D721Med (cell line): Measurements from ENCODE around the gene ELF2.
"Not testable (repeated sequence)": the region's sequence is repeated elsewhere in the genome, so short reads cannot be mapped to it uniquely, and the experiment has no call there.

ENCODE experiments used
- DNase-seq: peaks from one replicate; pipeline ENCODE4 v3.0.0; 2011; ENCODE audit warnings: low spot score; ENCODE audit not compliant: insufficient read length
- FAIRE-seq: peaks from 2 replicates; lab custom pipeline; 2011; peaks lifted over from hg19 to GRCh38; lab: Jason Lieb, UNC
- TF ChIP-seq, protein P1 (sequence below): IDR thresholded peaks from 2 replicates; pipeline ENCODE4 v1.5.1; 2012; ENCODE audit warnings: mild to moderate bottlenecking, control low read depth; ENCODE audit not compliant: insufficient read depth; ENCODE audit errors: missing control alignments

ELF2 gene

DNA sequence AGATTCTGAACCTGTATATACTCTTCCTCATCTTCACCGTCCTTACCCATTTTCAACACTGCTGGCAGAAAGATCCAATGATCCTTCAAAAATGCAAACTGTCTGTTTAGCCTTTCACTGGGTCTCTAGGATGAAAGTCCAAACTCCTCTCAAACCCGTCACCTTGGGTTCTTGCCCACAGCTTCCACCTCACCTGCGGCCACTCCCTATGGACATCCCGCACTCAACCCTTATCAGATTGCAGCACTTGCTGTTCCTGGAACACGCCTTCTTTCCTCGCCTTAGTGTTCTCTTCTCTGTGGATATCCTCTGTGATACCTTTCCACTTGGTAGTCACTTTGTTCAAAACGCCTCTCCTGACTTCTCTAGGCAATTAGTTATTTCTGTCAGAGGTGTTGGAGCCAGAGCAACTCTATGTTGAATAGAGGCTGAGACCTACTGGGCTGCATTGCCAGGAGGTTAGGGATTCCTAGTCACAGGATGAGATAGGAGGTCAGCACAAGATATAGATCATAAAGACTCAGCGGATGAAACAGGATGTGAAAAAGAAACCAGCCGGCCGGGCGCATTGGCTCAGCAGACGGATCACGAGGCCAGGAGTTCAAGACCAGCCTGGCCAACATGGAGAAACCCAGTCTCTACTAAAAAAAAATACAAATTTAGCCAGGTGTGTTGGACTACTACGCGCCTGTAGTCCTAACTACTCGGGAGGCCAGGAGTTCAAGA is 165.6 kb downstream of the ELF2 start:
- FAIRE-seq (no peak), DNase-seq (no peak)
- TF ChIP-seq, protein P1, sequence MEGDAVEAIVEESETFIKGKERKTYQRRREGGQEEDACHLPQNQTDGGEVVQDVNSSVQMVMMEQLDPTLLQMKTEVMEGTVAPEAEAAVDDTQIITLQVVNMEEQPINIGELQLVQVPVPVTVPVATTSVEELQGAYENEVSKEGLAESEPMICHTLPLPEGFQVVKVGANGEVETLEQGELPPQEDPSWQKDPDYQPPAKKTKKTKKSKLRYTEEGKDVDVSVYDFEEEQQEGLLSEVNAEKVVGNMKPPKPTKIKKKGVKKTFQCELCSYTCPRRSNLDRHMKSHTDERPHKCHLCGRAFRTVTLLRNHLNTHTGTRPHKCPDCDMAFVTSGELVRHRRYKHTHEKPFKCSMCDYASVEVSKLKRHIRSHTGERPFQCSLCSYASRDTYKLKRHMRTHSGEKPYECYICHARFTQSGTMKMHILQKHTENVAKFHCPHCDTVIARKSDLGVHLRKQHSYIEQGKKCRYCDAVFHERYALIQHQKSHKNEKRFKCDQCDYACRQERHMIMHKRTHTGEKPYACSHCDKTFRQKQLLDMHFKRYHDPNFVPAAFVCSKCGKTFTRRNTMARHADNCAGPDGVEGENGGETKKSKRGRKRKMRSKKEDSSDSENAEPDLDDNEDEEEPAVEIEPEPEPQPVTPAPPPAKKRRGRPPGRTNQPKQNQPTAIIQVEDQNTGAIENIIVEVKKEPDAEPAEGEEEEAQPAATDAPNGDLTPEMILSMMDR, result no peak

DNA sequence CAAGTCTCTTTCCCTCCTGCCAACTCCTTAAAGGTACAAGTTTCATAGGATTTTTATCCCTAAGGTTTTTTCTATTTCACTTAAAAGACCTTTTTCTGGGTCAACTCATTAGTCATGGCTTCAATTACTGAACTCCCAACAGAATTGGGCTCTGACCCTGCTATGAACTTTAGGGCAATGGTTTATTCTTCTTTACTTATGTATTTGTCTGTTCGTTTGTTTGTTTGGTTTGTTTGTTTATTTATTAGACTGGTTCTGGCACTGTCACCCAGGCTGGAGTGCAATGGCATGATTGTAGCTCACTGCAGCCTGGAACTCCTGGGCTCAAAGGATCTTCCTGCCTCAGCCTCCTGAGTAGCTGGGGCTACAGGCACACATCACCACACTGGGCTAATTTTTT is 167.3 kb downstream of the ELF2 start:
- FAIRE-seq (no peak), DNase-seq (no peak)
- TF ChIP-seq, protein P1, result no peak

DNA sequence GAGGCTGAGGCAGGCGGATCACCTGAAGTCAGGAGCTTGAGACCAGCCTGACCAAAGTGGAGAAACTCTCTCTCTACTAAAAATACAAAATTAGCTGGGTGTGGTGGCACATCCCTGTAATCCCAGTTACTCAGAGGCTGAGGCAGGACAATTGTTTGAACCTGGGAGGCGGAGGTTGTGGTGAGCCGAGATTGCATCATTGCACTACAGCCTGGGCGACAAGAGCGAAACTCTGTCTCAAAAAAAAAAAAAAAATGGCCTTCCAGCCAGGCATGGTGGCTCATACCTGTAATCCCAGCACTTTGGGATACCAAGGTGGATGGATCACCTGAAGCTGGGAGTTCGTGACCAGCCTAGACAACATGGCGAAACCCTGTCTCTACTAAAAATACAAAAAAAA is 168.7 kb downstream of the ELF2 start:
- FAIRE-seq, result not testable (repeated sequence)

DNA sequence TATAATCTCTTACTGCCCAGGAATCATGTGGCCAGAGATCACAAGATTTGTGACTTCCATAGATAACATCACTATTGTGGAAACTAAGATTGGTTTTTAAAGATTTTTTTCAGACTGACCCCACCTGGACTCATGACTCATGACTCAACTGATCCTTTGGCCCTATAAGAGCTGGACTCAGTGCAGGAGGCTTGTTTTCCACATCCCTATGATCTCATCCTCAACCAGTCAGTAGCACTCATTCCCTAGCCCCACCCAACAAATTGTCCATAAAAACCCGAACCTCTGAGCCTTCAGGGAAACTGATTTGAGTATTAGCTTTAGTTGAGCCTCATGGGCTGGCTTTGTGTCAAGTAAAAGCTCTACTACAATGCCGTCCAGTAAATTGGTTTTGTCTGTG is 169.4 kb downstream of the ELF2 start:
- FAIRE-seq (no peak), DNase-seq (no peak)
- TF ChIP-seq, protein P1, result no peak

More for the DNA sequence above, 168.7 kb downstream of the ELF2 start:
- not testable (repeated sequence) for DNase-seq
